ENCODE results near the gene SDK1.

GRCh38 chr7:4150731-4151130 lies 849.7 kb downstream of the SDK1 start:
- TF ChIP-seq CTCF (IDR thresholded peaks at IDR 0.05) = no peak
- TF ChIP-seq POLR2A (IDR thresholded peaks at IDR 0.05) = no peak
